CD14-positive monocyte (primary cell): ENCODE results near the gene HINT3. TPM values are rescaled to one million over a fixed set of nuclear protein-coding genes. Genes with fewer than 3 reads are reported as not detected.

Source experiments
- DNase-seq, 3 donors: peaks; one replicate each; pipeline ENCODE4 v3.0.0-alpha.2; 2011 to 2022
- H2AFZ ChIP-seq: 2 replicates; pipeline ENCODE4 v1.6.0; 2012; ENCODE audit warnings: mild to moderate bottlenecking, low read depth, low read length, inconsistent platforms; ENCODE audit not compliant: insufficient read depth, poor library complexity, severe bottlenecking
- H3K27ac ChIP-seq, 2 donors: 1 replicate in 1 of 2; 2 replicates in 1 of 2; pipeline ENCODE4 v1.5.1; 2012 to 2013; ENCODE audit warnings: low read length in 2 of 2, control low read depth in 1 of 2, inconsistent platforms in 1 of 2, low read depth in 1 of 2, mild to moderate bottlenecking in 1 of 2
- H3K27me3 ChIP-seq, 2 donors: one replicate each; pipeline versions ENCODE4 v1.6.0 to v1.6.1; 2011 to 2013; ENCODE audit warnings: low read length in 2 of 2; ENCODE audit not compliant: control insufficient read depth in 2 of 2, insufficient read depth in 2 of 2
- H3K36me3 ChIP-seq, 2 donors: replicated peaks in 1 of 2; 1 replicate in 1 of 2; 2 replicates in 1 of 2; pipeline versions ENCODE4 v1.5.1 to v1.6.1; 2012 to 2013; ENCODE audit warnings: low read length in 2 of 2, control low read depth in 1 of 2, inconsistent platforms in 1 of 2, mild to moderate bottlenecking in 1 of 2; ENCODE audit not compliant: insufficient read depth in 2 of 2, control insufficient read depth in 1 of 2
- H3K4me1 ChIP-seq, 2 donors: 1 replicate in 1 of 2; 2 replicates in 1 of 2; pipeline versions ENCODE4 v1.5.1 to v1.6.1; 2012 to 2013; ENCODE audit warnings: low read length in 2 of 2, control low read depth in 1 of 2, inconsistent platforms in 1 of 2, mild to moderate bottlenecking in 1 of 2, moderate library complexity in 1 of 2; ENCODE audit not compliant: insufficient read depth in 2 of 2, control insufficient read depth in 1 of 2
- H3K4me2 ChIP-seq: replicated peaks from 2 replicates; pipeline ENCODE3; 2012; ENCODE audit warnings: low read length, moderate library complexity, mild to moderate bottlenecking; ENCODE audit not compliant: poor library complexity, severe bottlenecking; ENCODE audit errors: extremely low read depth
- H3K4me3 ChIP-seq, 3 experiments: fragments of 200-600 bp in 1 of 3; sonication (generic) in 1 of 3; replicated peaks in 1 of 3; 1 replicate in 2 of 3; 2 replicates in 1 of 3; pipeline ENCODE4 v1.5.1; 2011 to 2013; ENCODE audit warnings: low read length in 3 of 3, mild to moderate bottlenecking in 3 of 3, control low read depth in 2 of 3, low read depth in 2 of 3, inconsistent platforms in 1 of 3, moderate library complexity in 1 of 3
- H3K79me2 ChIP-seq: 2 replicates; pipeline ENCODE4 v1.6.0; 2012; ENCODE audit warnings: mild to moderate bottlenecking, control low read depth, inconsistent platforms, low read length, moderate library complexity; ENCODE audit not compliant: insufficient read depth
- H3K9ac ChIP-seq: 2 replicates; pipeline ENCODE4 v1.6.0; 2017; ENCODE audit warnings: low read length, mild to moderate bottlenecking; ENCODE audit not compliant: insufficient read depth, poor library complexity, severe bottlenecking
- H3K9me3 ChIP-seq, 2 donors: replicated peaks in 1 of 2; 1 replicate in 1 of 2; 2 replicates in 1 of 2; pipeline versions ENCODE4 v1.5.1 to v1.6.1; 2012 to 2013; ENCODE audit warnings: low read length in 2 of 2, control low read depth in 1 of 2; ENCODE audit not compliant: control insufficient read depth in 1 of 2, insufficient read depth in 1 of 2
- H4K20me1 ChIP-seq: 2 replicates; pipeline ENCODE4 v1.6.0; 2012; ENCODE audit warnings: mild to moderate bottlenecking, low read length, control low read depth, moderate library complexity; ENCODE audit not compliant: insufficient read depth
- H3K27ac Mint-ChIP-seq, 7 donors: one replicate each; pipeline ENCODE4 v1.8.0; 2020; ENCODE audit warnings: mild to moderate bottlenecking in 7 of 7, mixed read lengths in 7 of 7, moderate library complexity in 6 of 7, inconsistent platforms in 2 of 7
- H3K27me3 Mint-ChIP-seq, 3 donors: one replicate each; pipeline ENCODE4 v1.8.0; 2021 to 2022; ENCODE audit warnings: low read depth in 3 of 3, mild to moderate bottlenecking in 3 of 3, mixed read lengths in 3 of 3, moderate library complexity in 3 of 3, inconsistent platforms in 1 of 3
- H3K36me3 Mint-ChIP-seq, 2 donors: one replicate each; pipeline ENCODE4 v1.8.0; 2020; ENCODE audit warnings: mixed read lengths in 2 of 2, inconsistent platforms in 1 of 2, mild to moderate bottlenecking in 1 of 2
- H3K4me1 Mint-ChIP-seq: one replicate; pipeline ENCODE4 v1.8.0; 2020; ENCODE audit warnings: mild to moderate bottlenecking, mixed read lengths
- H3K4me3 Mint-ChIP-seq, 2 donors: one replicate each; pipeline ENCODE4 v1.8.0; 2020; ENCODE audit warnings: mild to moderate bottlenecking in 2 of 2, mixed read lengths in 2 of 2, moderate library complexity in 1 of 2
- H3K9me3 Mint-ChIP-seq, 7 donors: one replicate each; pipeline ENCODE4 v1.8.0; 2020 to 2022; ENCODE audit warnings: mixed read lengths in 7 of 7, mild to moderate bottlenecking in 6 of 7, moderate library complexity in 6 of 7, inconsistent platforms in 2 of 7
- whole genome bisulfite sequencing: methylation state at CpG from one replicate; pipeline ENCODE4 v1.1.5; 2013; ENCODE audit warnings: missing lambda C conversion rate; ENCODE audit not compliant: insufficient coverage; 5-methylcytosine and 5-hydroxymethylcytosine counted together
- intact Hi-C, 2 donors: fragments of 100-400 bp; cut with micrococcal nuclease; formaldehyde crosslinking; loops; one replicate each; pipeline versions ENCODE4 v1.15.0 to v1.15.1; 2023
- polyA plus RNA-seq, 3 donors: library from polyadenylated mRNA; depleted of rRNA in 1 of 3; unstranded in 2 of 3; stranded (reverse) in 1 of 3; fragments of 300-500 nt in 2 of 3; fragments of >200 nt in 1 of 3; fragmentation: Illumina TruSeq in 2 of 3; gene quantifications; 1 replicate in 2 of 3; 2 replicates in 1 of 3; pipeline ENCODE4 v1.2.3, GENCODE V29; 2012 to 2021
- small RNA-seq: library from RNA; depleted of rRNA; stranded (forward); fragments of <200 nt; gene quantifications from one replicate; pipeline ENCODE3, GENCODE V24; 2012; ENCODE audit warnings: low read depth; ENCODE audit not compliant: insufficient read length
- TF ChIP-seq, protein P1 (sequence below): fragments of 200-600 bp; IDR thresholded peaks from one replicate; pipeline ENCODE4 v1.8.0; 2022; ENCODE audit warnings: antibody characterized with exemption, mild to moderate bottlenecking

HINT3 gene
- polyA plus RNA-seq, 3 donors = 5.3 to 18.0 (median 12.3) TPM

- WGBS = no CpG with 5 or more reads among the region's 2 CpGs
- Mint-ChIP-seq H3K27ac (no peak overlapping the region), H3K9me3 (peaks cover 0 to 5% (median 0%) of the 10 kb centered on the region in 7 donors), H3K27me3 (no peaks in the 10 kb centered on the region), H3K36me3 (peaks cover 21 to 28% of the 10 kb centered on the region in 2 donors), H3K4me1 (peaks cover 2% of the 10 kb centered on the region), H3K4me3 (no peak overlapping the region)
- Histone ChIP-seq H3K9me3 (no peaks in the 10 kb centered on the region), H3K4me1 (no peaks in the 10 kb centered on the region), H3K27ac (no peak overlapping the region), H3K27me3 (no peaks in the 10 kb centered on the region), H3K4me3 (no peak overlapping the region), H4K20me1 (no peaks in the 10 kb centered on the region), H3K4me2 (no peak overlapping the region), H3K79me2 (no peaks in the 10 kb centered on the region), H2AFZ (no peak overlapping the region), H3K9ac (no peak overlapping the region), H3K36me3 (peaks cover 18 to 21% of the 10 kb centered on the region in 2 donors)
- intact Hi-C loops = no loop called here
- no peak for DNase-seq
- TF ChIP-seq, protein P1, sequence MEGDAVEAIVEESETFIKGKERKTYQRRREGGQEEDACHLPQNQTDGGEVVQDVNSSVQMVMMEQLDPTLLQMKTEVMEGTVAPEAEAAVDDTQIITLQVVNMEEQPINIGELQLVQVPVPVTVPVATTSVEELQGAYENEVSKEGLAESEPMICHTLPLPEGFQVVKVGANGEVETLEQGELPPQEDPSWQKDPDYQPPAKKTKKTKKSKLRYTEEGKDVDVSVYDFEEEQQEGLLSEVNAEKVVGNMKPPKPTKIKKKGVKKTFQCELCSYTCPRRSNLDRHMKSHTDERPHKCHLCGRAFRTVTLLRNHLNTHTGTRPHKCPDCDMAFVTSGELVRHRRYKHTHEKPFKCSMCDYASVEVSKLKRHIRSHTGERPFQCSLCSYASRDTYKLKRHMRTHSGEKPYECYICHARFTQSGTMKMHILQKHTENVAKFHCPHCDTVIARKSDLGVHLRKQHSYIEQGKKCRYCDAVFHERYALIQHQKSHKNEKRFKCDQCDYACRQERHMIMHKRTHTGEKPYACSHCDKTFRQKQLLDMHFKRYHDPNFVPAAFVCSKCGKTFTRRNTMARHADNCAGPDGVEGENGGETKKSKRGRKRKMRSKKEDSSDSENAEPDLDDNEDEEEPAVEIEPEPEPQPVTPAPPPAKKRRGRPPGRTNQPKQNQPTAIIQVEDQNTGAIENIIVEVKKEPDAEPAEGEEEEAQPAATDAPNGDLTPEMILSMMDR = no peak
Observed at GRCh38 chr6:126026001-126026400, 69.4 kb downstream of the HINT3 start.

DNA sequence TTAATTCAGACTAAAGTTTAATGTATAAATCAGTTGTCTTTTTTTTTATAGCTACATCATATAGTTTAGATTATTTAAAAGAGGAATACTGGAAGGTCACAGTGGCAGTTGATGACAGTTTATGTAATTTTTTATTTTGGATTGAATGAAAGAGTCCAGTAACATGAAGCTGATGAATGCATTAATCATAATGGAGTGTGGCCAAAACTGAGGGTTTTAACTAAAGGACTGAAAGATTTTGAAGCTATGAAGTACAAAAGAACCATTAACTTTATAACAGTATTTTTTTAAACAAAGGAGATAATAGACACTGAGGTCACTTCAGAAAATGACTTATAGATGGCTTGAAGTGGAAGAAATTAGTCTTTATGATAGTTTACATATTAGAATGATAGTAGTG lies 71.0 kb downstream of the HINT3 start:
- Mint-ChIP-seq H3K4me3 (no peak overlapping the region), H3K9me3 (peaks cover 0 to 5% (median 0%) of the 10 kb centered on the region in 7 donors), H3K27ac (no peak overlapping the region), H3K4me1 (peaks cover 2% of the 10 kb centered on the region), H3K27me3 (no peaks in the 10 kb centered on the region), H3K36me3 (peaks cover 7 to 27% of the 10 kb centered on the region in 2 donors)
- Histone ChIP-seq H3K4me2 (no peak overlapping the region), H3K9ac (no peak overlapping the region), H3K79me2 (no peaks in the 10 kb centered on the region), H3K4me1 (no peaks in the 10 kb centered on the region), H4K20me1 (no peaks in the 10 kb centered on the region), H3K4me3 (no peak overlapping the region), H3K36me3 (peaks cover 5 to 11% of the 10 kb centered on the region in 2 donors), H3K27ac (no peak overlapping the region), H2AFZ (no peak overlapping the region), H3K9me3 (no peaks in the 10 kb centered on the region), H3K27me3 (no peaks in the 10 kb centered on the region)
- intact Hi-C loops = no loop called here
- TF ChIP-seq, protein P1 = no peak
- DNase-seq = no peak

Small RNAs within 50 kb of the gene (small RNA-seq; reads per million reads assigned to genes)
- gene RNA5SP216 = not detected

Other genes with a start within 250 kb of the HINT3 start
- gene HEY2, start 207.1 kb upstream of the HINT3 start, polyA plus RNA-seq = not detected
- 10 to 100 TPM in 2 of 3 donors, 1 to 10 TPM in 1; 8.3 to 21.9 (median 11.2) TPM for gene NCOA7, start 165.8 kb upstream of the HINT3 start, polyA plus RNA-seq
- 1 to 10 TPM; 2.1 to 3.3 (median 2.1) TPM for gene TRMT11, start 29.8 kb downstream of the HINT3 start, polyA plus RNA-seq